ENCODE data around the gene AKIRIN2.

AKIRIN2 gene

DNA sequence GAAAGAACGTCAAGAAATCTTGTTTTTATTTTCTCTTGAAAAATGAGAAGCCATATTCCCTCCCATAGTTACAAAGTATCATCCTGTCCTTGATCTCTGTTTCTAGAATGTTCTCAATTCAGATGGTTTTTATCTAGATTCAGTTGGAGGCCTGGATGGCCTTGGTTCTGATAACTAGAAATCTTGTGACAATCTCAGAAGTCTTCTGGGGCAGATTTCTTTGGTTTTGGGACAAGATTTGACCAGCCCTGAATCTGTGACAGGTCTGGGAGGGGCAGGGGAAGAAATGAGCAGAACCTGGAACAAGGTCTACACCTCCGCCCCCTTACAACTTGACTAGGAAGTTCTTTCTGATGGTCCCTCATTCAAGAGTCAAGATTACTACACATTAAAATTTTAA, 41.4 kb upstream of the AKIRIN2 start:
- DNase-seq (ENCODE audit: low read depth in 1 of 2, low spot score in 1 of 2): no peak
- Histone ChIP-seq H3K27ac (replicated peaks) (no peak overlapping the region), H3K4me3 (replicated peaks; ENCODE audit: insufficient read depth, low read length) (no peak overlapping the region), H3K27me3 (ENCODE audit: insufficient read depth, poor library complexity, severe bottlenecking) (no peaks in the 10 kb centered on the region)
- TF ChIP-seq SPI1 (IDR thresholded peaks at IDR 0.05; ENCODE audit: borderline replicate concordance, low read depth) (no peak), GABPA (IDR thresholded peaks at IDR 0.05; ENCODE audit: low read depth) (no peak), POLR2AphosphoS5 (IDR thresholded peaks at IDR 0.05; ENCODE audit: low read depth) (no peak)
- TF ChIP-seq, protein P1, sequence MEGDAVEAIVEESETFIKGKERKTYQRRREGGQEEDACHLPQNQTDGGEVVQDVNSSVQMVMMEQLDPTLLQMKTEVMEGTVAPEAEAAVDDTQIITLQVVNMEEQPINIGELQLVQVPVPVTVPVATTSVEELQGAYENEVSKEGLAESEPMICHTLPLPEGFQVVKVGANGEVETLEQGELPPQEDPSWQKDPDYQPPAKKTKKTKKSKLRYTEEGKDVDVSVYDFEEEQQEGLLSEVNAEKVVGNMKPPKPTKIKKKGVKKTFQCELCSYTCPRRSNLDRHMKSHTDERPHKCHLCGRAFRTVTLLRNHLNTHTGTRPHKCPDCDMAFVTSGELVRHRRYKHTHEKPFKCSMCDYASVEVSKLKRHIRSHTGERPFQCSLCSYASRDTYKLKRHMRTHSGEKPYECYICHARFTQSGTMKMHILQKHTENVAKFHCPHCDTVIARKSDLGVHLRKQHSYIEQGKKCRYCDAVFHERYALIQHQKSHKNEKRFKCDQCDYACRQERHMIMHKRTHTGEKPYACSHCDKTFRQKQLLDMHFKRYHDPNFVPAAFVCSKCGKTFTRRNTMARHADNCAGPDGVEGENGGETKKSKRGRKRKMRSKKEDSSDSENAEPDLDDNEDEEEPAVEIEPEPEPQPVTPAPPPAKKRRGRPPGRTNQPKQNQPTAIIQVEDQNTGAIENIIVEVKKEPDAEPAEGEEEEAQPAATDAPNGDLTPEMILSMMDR (IDR thresholded peaks at IDR 0.05; ENCODE audit: insufficient read depth, low read length): no peak
- TF ChIP-seq, protein P2, sequence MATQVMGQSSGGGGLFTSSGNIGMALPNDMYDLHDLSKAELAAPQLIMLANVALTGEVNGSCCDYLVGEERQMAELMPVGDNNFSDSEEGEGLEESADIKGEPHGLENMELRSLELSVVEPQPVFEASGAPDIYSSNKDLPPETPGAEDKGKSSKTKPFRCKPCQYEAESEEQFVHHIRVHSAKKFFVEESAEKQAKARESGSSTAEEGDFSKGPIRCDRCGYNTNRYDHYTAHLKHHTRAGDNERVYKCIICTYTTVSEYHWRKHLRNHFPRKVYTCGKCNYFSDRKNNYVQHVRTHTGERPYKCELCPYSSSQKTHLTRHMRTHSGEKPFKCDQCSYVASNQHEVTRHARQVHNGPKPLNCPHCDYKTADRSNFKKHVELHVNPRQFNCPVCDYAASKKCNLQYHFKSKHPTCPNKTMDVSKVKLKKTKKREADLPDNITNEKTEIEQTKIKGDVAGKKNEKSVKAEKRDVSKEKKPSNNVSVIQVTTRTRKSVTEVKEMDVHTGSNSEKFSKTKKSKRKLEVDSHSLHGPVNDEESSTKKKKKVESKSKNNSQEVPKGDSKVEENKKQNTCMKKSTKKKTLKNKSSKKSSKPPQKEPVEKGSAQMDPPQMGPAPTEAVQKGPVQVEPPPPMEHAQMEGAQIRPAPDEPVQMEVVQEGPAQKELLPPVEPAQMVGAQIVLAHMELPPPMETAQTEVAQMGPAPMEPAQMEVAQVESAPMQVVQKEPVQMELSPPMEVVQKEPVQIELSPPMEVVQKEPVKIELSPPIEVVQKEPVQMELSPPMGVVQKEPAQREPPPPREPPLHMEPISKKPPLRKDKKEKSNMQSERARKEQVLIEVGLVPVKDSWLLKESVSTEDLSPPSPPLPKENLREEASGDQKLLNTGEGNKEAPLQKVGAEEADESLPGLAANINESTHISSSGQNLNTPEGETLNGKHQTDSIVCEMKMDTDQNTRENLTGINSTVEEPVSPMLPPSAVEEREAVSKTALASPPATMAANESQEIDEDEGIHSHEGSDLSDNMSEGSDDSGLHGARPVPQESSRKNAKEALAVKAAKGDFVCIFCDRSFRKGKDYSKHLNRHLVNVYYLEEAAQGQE (IDR thresholded peaks at IDR 0.05; ENCODE audit: insufficient replicate concordance, low read depth): no peak

DNA sequence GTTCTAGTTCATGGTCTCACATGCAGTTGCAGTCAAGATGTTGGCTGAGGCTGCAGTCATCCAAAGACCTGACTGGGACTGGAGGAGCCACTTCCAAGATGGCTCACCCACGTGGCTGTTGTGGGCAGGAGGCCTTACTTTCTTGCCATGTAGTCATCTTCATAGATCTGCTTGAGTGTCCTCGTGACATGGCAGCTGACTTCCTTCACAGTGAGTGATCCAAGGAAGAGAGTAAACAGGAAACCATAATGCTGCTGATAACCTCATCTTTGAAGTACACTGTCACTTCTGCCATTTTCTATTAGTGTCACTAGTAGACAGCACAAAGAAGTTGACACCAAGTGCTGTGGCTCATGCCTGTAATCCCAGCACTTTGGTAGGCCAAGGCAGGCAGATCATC, 40.1 kb upstream of the AKIRIN2 start:
- Histone ChIP-seq H3K27ac (replicated peaks) (no peak overlapping the region), H3K27me3 (ENCODE audit: insufficient read depth, poor library complexity, severe bottlenecking) (no peaks in the 10 kb centered on the region), H3K4me3 (replicated peaks; ENCODE audit: insufficient read depth, low read length) (no peak overlapping the region)
- TF ChIP-seq POLR2AphosphoS5 (IDR thresholded peaks at IDR 0.05; ENCODE audit: low read depth) (no peak), GABPA (IDR thresholded peaks at IDR 0.05; ENCODE audit: low read depth) (no peak), SPI1 (IDR thresholded peaks at IDR 0.05; ENCODE audit: borderline replicate concordance, low read depth) (no peak)
- TF ChIP-seq, protein P2 (IDR thresholded peaks at IDR 0.05; ENCODE audit: insufficient replicate concordance, low read depth): no peak
- TF ChIP-seq, protein P1 (IDR thresholded peaks at IDR 0.05; ENCODE audit: insufficient read depth, low read length): no peak
- DNase-seq (ENCODE audit: low read depth in 1 of 2, low spot score in 1 of 2): no peak

DNA sequence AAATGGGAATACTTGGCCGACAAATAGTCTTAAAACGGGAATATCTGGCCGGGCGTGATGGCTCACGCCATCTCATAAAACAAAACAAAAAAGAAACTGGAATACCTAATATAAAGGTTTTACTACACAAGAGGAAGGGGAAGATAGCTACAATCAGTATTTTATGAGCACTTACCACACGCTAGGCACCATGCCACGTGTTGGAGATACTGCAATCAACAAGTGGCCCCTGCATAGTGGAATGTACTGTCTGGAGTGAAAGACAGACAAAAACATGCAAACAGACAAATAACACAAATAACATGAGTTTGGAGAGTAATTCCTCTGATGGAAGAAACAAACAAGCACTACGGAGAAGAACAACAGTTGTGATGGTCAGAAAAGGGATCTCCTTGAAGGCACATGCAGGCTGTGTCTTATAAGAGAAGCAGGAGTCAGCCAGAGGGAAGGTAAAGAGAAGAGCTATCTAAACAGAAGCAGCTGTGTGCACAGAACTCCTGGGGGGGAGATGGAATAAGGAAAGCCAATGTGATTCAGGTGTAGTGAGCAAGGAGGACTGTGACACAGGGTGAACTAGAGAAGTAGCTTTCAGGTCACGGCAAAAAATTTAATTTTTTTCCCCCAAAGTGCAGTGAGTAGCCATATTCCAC, 39.1 kb upstream of the AKIRIN2 start:
- no peak overlapping the region for H3K4me3 ChIP-seq (replicated peaks; ENCODE audit: insufficient read depth, low read length)
- H3K27ac ChIP-seq (replicated peaks): no peak overlapping the region
- TF ChIP-seq POLR2AphosphoS5 (IDR thresholded peaks at IDR 0.05; ENCODE audit: low read depth) (no peak), SPI1 (IDR thresholded peaks at IDR 0.05; ENCODE audit: borderline replicate concordance, low read depth) (no peak), GABPA (IDR thresholded peaks at IDR 0.05; ENCODE audit: low read depth) (no peak)
- TF ChIP-seq, protein P1 (IDR thresholded peaks at IDR 0.05; ENCODE audit: insufficient read depth, low read length): no peak
- H3K27me3 ChIP-seq (ENCODE audit: insufficient read depth, poor library complexity, severe bottlenecking): no peaks in the 10 kb centered on the region
- DNase-seq (ENCODE audit: low read depth in 1 of 2, low spot score in 1 of 2): no peak

DNA sequence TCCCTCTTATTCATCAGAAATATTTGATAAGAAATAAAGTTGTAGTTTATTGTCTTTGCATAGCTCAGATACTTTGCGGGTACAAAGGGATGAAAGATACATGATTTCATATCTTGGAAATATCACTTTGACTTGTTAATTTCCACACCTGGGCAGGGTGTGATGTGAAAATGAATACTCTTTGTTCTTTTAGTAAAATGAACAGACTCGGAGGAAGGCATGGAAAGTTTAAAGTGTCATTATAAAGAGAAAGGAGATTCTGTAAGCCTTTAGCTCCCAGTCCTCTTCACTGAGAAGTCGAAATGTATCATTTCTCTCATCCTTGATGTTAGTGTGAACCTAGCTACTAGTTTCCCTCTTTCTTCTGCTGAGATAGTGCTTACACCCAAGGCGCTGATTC, 36.7 kb upstream of the AKIRIN2 start:
- H3K27ac ChIP-seq (replicated peaks): no peak overlapping the region
- no peak for DNase-seq (ENCODE audit: low read depth in 1 of 2, low spot score in 1 of 2)
- TF ChIP-seq POLR2AphosphoS5 (IDR thresholded peaks at IDR 0.05; ENCODE audit: low read depth): no peak
- H3K4me3 ChIP-seq (replicated peaks; ENCODE audit: insufficient read depth, low read length): no peak overlapping the region
- no peaks in the 10 kb centered on the region for H3K27me3 ChIP-seq (ENCODE audit: insufficient read depth, poor library complexity, severe bottlenecking)
